Measurements from ENCODE around the gene PCID2. TPM values are rescaled to one million over a fixed set of nuclear protein-coding genes. Genes with fewer than 3 reads are reported as not detected.
A peak's percentile ranks its signal among the peaks of the same experiment; 100 is the strongest.

Gene PCID2
- total and polyA plus RNA-seq, 2 experiments from 2014 or later: 79.6 to 107 TPM

GRCh38 chr13:113151745-113152690 is 56.5 kb downstream of the PCID2 start:
- Mint-ChIP-seq H3K36me3 (ENCODE audit: low read depth) (no peaks in the 10 kb centered on the region; the same call in 2 of the 3 replicates), H3K4me3 (peak overlapping the region; percentile 66), H3K27ac (no peak overlapping the region), H3K4me1 (peaks cover 17% of the 10 kb centered on the region), H3K27me3 (ENCODE audit: insufficient read depth, low read depth, poor library complexity) (peaks cover 27% of the 10 kb centered on the region), H3K9me3 (peaks cover 3% of the 10 kb centered on the region; the same call in 1 of the 3 replicates)
- H3K9me2 ChIP-seq (ENCODE audit: insufficient read depth): no peaks in the 10 kb centered on the region
- H3K36me3 ChIP-seq (ENCODE audit: insufficient read depth): no peaks in the 10 kb centered on the region
- peaks cover 17% of the 10 kb centered on the region for H3F3A ChIP-seq (replicated peaks; ENCODE audit: low read depth)
- no peak for DNase-seq (ENCODE audit: low spot score)
- peak overlapping the region; percentile 92; the same call in 1 of the 2 replicates for H2AFZ ChIP-seq
- peak overlapping the region; percentile 97 for H3K4me2 ChIP-seq
- no peaks in the 10 kb centered on the region for H4K20me1 ChIP-seq (replicated peaks; ENCODE audit: insufficient read depth)
- peak; percentile 19 for ATAC-seq
- H3K79me2 ChIP-seq (replicated peaks; ENCODE audit: insufficient read depth): no peaks in the 10 kb centered on the region
- no peak for TF ChIP-seq EZH2 (IDR thresholded peaks at IDR 0.05; ENCODE audit: low read depth, unreplicated experiment)
- H3K27ac ChIP-seq (ENCODE audit: low read depth): no peak overlapping the region
- H3K4me1 ChIP-seq (ENCODE audit: insufficient read depth): 0 out of 2 replicates have a peak, but pooled peaks cover 4% of the 10 kb centered on the region
- H3K27me3 ChIP-seq (ENCODE audit: insufficient read depth): peaks cover 22% of the 10 kb centered on the region
- H3K4me3 ChIP-seq: peak overlapping the region; percentile 72

DNA sequence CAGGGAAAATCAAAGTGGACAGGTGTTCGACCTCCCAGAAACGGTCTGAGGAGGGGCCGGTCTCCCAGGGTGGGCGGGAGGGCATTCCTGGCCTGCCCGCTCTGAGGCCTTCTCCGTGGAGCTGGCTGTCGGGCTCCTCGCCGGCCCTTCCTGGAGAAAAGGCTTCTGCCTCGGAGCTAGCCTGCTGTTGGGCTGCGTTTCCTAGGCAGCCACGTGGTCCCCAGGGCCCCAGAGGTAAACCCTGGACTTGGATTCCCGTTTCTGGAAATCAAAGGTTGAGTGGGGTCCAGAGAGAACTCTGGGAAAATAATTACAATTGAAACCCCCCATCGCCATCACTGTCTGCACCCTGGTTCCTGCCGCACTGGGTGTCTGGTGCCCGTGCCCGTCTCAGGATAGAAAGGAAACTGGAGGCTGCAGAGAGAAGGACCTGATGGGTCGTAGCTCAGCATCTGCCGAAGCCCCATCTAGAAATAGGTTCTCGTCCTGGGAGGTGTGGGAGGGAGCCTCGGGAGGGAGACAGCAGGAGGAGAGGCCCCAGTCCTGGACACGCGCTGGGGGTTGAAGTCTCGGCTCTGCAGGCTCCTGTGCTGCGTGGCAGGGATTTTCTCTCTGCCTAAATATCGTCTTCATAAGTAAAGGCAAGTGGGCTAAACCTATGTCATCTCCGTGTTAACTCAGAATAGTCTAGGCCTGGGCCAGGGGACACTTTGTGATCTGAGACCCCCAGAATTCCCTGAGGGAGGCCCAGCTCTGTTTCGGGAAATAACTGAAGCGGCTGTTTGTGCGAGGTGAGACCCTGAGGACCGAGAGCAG is 57.7 kb downstream of the PCID2 start:
- no peak overlapping the region for H2AFZ ChIP-seq
- ATAC-seq: no peak
- peaks cover 17% of the 10 kb centered on the region for H3F3A ChIP-seq (replicated peaks; ENCODE audit: low read depth)
- H3K9me2 ChIP-seq (ENCODE audit: insufficient read depth): no peaks in the 10 kb centered on the region
- no peak for DNase-seq (ENCODE audit: low spot score)
- H3K27ac Mint-ChIP-seq: no peak overlapping the region
- H3K4me1 Mint-ChIP-seq: peaks cover 17% of the 10 kb centered on the region
- peaks cover 22% of the 10 kb centered on the region for H3K27me3 ChIP-seq (ENCODE audit: insufficient read depth)
- H3K4me1 ChIP-seq (ENCODE audit: insufficient read depth): 0 out of 2 replicates have a peak, but pooled peaks cover 4% of the 10 kb centered on the region
- TF ChIP-seq REST (IDR thresholded peaks at IDR 0.05; ENCODE audit: unreplicated experiment): no peak
- TF ChIP-seq POLR2AphosphoS5 (IDR thresholded peaks at IDR 0.05; ENCODE audit: low read depth): no peak
- no peak for TF ChIP-seq JUNB (IDR thresholded peaks at IDR 0.05; ENCODE audit: unreplicated experiment)
- no peak for TF ChIP-seq ZNF114 (CRISPR knock-in tag; IDR thresholded peaks at IDR 0.05)
- H3K4me3 ChIP-seq: no peak overlapping the region
- no peaks in the 10 kb centered on the region for H3K79me2 ChIP-seq (replicated peaks; ENCODE audit: insufficient read depth)
- H3K27me3 Mint-ChIP-seq (ENCODE audit: insufficient read depth, low read depth, poor library complexity): peaks cover 27% of the 10 kb centered on the region
- H3K9me3 Mint-ChIP-seq: peaks cover 3% of the 10 kb centered on the region; the same call in 1 of the 3 replicates
- no peak overlapping the region for H3K4me3 Mint-ChIP-seq
- H3K36me3 Mint-ChIP-seq (ENCODE audit: low read depth): no peaks in the 10 kb centered on the region; the same call in 2 of the 3 replicates
- H4K20me1 ChIP-seq (replicated peaks; ENCODE audit: insufficient read depth): no peaks in the 10 kb centered on the region
- H3K36me3 ChIP-seq (ENCODE audit: insufficient read depth): no peaks in the 10 kb centered on the region
- no peak overlapping the region for H3K27ac ChIP-seq (ENCODE audit: low read depth)
- H3K4me2 ChIP-seq: no peak overlapping the region
